Heart left ventricle (tissue), 16 donors: ENCODE results near the gene ASXL2. TPM values are rescaled to one million over a fixed set of nuclear protein-coding genes. Genes with fewer than 3 reads are reported as not detected.

Experiments used
- ATAC-seq, 4 donors: fragments of 200-7000 bp; cut with Tn5 transposase; one replicate each; pipeline ENCODE4 v1.9.1; 2020 to 2022; ENCODE audit warnings: moderate library complexity in 4 of 4, mild to moderate bottlenecking in 3 of 4, moderate number of reproducible peaks in 1 of 4
- DNase-seq, 5 donors: peaks; one replicate each; pipeline ENCODE4 v3.0.0-alpha.2; 2020
- H3K27ac ChIP-seq, 12 donors: fragments of 200-600 bp; sonication (generic) in 4 of 12; one replicate each; pipeline versions ENCODE4 v1.5.0 to v1.8.0; 2016 to 2022; ENCODE audit warnings: mild to moderate bottlenecking in 2 of 12
- H3K27me3 ChIP-seq, 9 donors: fragments of 200-600 bp; sonication (generic) in 2 of 9; one replicate each; pipeline versions ENCODE4 v1.5.1 to v1.8.0; 2016 to 2022; ENCODE audit warnings: mild to moderate bottlenecking in 3 of 9
- H3K36me3 ChIP-seq, 9 donors: fragments of 200-600 bp; sonication (generic) in 2 of 9; one replicate each; pipeline versions ENCODE4 v1.5.0 to v1.8.0; 2018 to 2022; ENCODE audit warnings: mild to moderate bottlenecking in 2 of 9
- H3K4me1 ChIP-seq, 12 donors: fragments of 200-600 bp; sonication (generic) in 4 of 12; one replicate each; pipeline versions ENCODE4 v1.5.0 to v1.8.0; 2016 to 2022; ENCODE audit warnings: mild to moderate bottlenecking in 3 of 12
- H3K4me3 ChIP-seq, 12 donors: fragments of 200-600 bp; sonication (generic) in 4 of 12; one replicate each; pipeline versions ENCODE4 v1.5.0 to v1.8.0; 2017 to 2022; ENCODE audit warnings: mild to moderate bottlenecking in 9 of 12, moderate library complexity in 4 of 12
- H3K9me3 ChIP-seq, 12 donors: fragments of 200-600 bp; sonication (generic) in 4 of 12; one replicate each; pipeline versions ENCODE4 v1.5.0 to v1.8.0; 2016 to 2022; ENCODE audit warnings: mild to moderate bottlenecking in 1 of 12
- POLR2A ChIP-seq, 2 donors: fragments of 450-650 bp; IDR thresholded peaks; one replicate each; pipeline ENCODE4 v1.6.1; 2017; ENCODE audit warnings: antibody characterized with exemption in 2 of 2, mild to moderate bottlenecking in 2 of 2, moderate library complexity in 2 of 2
- WGBS, 4 donors: extraction: QIAGEN DNeasy Blood & Tissue Kit in 2 of 4; methylation state at CpG; one replicate each; pipeline versions ENCODE4 v1.1.5 to v1.1.7; 2013 to 2018; 5-methylcytosine and 5-hydroxymethylcytosine counted together
- intact Hi-C, 10 donors: fragments of 100-400 bp; cut with DNase I; formaldehyde crosslinking; loops; one replicate each; pipeline versions ENCODE4 v1.11.1 to v1.14.2; 2022
- polyA plus RNA-seq, 2 donors: library from polyadenylated mRNA; stranded (reverse); fragments of 200-250 nt; gene quantifications; one replicate each; pipeline ENCODE4 v1.2.3, GENCODE V29; 2013
- total RNA-seq, 9 donors: library from RNA; depleted of rRNA in 2 of 9; stranded (reverse); fragments of >200 nt in 2 of 9; fragmentation: NEBNext Ultra II Directional in 3 of 9; extraction: Animal tissue kit (Norgen Biotek cat#: 25700) in 3 of 9; gene quantifications; one replicate each; pipeline versions ENCODE4 v1.1.0 to v1.2.4, GENCODE V29; 2016 to 2023
- TF ChIP-seq, protein P1 (sequence below), 12 donors: fragments of 200-600 bp; sonication (generic) in 4 of 12; IDR thresholded peaks; one replicate each; pipeline versions ENCODE4 v1.5.0 to v1.8.0; 2018 to 2022; ENCODE audit warnings: antibody characterized with exemption in 12 of 12, mild to moderate bottlenecking in 5 of 12
- donor health status: ischemic (EF 13 %, LVEDD 7.1; RV severe dilation, severe dysfunction).
- donor health status: healthy with polysubstance abuse.
- donor health status: DM: no; HTN: yes; CAD: no.
- donor health status: DM: no; HTN: no; CAD: no.
- donor health status: ischemic (EF 25% LVEDD 6.9; RV normal size, moderate dysfunction).
- donor health status: ischemic (EF 25% LVEDD 5.7; RV mildly dilated, moderate dysfunction).
- donor health status: healthy.
- donor health status: DM: yes; HTN: yes; CAD: no.
- donor health status: ischemic (EF 35%, LVEDD 5.7; RV mildly dilated, moderate dysfunction).
- donor health status: nonischemic (EF 11% LVEDD 7.7; RV severe dilation, severe dysfunction).
- donor health status: DM: yes; HTN: yes; CAD: no.
- donor health status: PGD.
- donor health status: ischemic (EF 29% LVEDD 5.4; RV normal size, mild dysfunction).
- donor health status: nonischemic (EF 23%, LVEDD 6.1; RV moderate dilation, normal function).

Gene ASXL2
- total and polyA plus RNA-seq, 11 donors: 1.9 to 35.3 (median 23.0) TPM

DNA sequence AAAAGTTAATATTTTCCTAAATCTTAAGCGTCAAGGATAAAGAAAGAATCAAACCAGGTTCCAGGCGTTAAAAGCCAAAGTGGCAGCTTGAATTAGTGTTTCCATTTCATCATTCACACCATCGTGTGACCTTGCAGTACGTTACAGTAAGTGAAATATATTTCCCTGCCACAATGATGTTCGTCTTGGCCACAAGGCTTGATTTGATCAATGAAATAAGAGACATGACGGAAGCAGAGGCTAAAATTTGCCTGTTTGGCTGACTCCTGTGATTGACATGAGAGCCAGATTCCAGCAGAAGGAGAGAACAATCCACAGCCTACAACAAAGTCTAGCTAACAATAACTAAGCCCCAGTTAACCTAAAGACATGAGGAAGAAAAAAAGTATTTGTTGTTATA, 62.0 kb downstream of the ASXL2 start:
- H3K4me1 ChIP-seq: peaks cover 0 to 41% (median 5%) of the 10 kb centered on the region in 12 donors
- no peaks in the 10 kb centered on the region for H3K27me3 ChIP-seq
- 74 to 81% (median 76%) methylated on average over 6 of the region's 6 CpGs for WGBS, 4 donors
- TF ChIP-seq, protein P1, sequence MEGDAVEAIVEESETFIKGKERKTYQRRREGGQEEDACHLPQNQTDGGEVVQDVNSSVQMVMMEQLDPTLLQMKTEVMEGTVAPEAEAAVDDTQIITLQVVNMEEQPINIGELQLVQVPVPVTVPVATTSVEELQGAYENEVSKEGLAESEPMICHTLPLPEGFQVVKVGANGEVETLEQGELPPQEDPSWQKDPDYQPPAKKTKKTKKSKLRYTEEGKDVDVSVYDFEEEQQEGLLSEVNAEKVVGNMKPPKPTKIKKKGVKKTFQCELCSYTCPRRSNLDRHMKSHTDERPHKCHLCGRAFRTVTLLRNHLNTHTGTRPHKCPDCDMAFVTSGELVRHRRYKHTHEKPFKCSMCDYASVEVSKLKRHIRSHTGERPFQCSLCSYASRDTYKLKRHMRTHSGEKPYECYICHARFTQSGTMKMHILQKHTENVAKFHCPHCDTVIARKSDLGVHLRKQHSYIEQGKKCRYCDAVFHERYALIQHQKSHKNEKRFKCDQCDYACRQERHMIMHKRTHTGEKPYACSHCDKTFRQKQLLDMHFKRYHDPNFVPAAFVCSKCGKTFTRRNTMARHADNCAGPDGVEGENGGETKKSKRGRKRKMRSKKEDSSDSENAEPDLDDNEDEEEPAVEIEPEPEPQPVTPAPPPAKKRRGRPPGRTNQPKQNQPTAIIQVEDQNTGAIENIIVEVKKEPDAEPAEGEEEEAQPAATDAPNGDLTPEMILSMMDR (IDR thresholded peaks at IDR 0.05): no peak
- no peak for TF ChIP-seq POLR2A (IDR thresholded peaks at IDR 0.05)
- no peaks in the 10 kb centered on the region for H3K9me3 ChIP-seq
- intact Hi-C loops: no loop called here
- H3K36me3 ChIP-seq: no peaks in the 10 kb centered on the region
- DNase-seq: no peak
- no peak overlapping the region for H3K27ac ChIP-seq
- peak in 1 of 4 donors; percentile 34 for ATAC-seq
- no peak overlapping the region for H3K4me3 ChIP-seq

DNA sequence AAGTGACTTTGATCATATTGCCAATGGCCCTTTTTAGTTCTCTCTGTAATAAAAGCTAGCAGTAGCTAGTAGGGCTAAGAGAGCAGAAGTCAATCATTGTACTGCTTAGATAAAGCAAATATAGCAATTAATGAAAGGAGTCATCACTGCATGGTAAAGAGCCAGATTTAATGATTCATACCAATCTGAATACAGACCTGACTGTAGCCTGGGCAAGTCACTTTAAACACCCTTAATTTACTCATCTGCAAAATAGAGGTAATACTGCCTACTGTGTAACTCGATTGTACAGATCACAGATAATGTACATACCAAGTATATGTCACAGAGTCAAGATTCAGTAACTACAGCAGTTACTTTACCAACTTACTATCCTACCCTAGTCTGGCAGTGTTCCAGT, 63.6 kb downstream of the ASXL2 start:
- H3K4me3 ChIP-seq: no peak overlapping the region
- ATAC-seq (no peak), DNase-seq (no peak)
- H3K36me3 ChIP-seq: peaks cover 0 to 10% (median 0%) of the 10 kb centered on the region in 9 donors
- H3K4me1 ChIP-seq: peaks cover 0 to 37% (median 5%) of the 10 kb centered on the region in 12 donors
- H3K27me3 ChIP-seq: no peaks in the 10 kb centered on the region
- H3K27ac ChIP-seq: no peak overlapping the region
- no peaks in the 10 kb centered on the region for H3K9me3 ChIP-seq
- 77 to 90% (median 80%) methylated on average over 1 of the region's 1 CpG for WGBS, 4 donors
- intact Hi-C loops: no loop called here
- TF ChIP-seq POLR2A (IDR thresholded peaks at IDR 0.05): no peak
- TF ChIP-seq, protein P1 (IDR thresholded peaks at IDR 0.05): no peak

DNA sequence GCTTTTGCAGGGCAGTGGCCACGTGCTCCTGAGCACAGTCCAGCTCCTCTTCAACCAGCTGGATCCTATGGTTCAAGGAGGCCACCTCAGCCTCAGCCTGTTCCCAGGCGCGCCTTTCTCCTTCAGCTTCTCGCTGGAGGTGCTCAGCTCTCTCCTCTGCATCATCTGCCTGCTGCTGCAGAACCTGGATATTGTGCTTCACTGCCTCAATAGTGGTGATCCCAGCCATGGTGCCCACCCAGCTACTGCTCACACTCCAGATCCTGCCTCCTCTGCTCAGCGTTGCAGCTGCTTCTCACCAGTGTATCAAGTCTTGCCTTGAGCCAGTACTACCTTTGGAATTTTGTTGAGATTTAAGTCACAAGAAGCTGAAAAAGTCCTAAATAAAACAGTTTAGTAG, 67.9 kb downstream of the ASXL2 start:
- H3K4me1 ChIP-seq: peaks cover 0 to 23% (median 4%) of the 10 kb centered on the region in 12 donors
- no peak overlapping the region for H3K4me3 ChIP-seq
- H3K27ac ChIP-seq: no peak overlapping the region
- 93 to 99% (median 97%) methylated on average over 5 of the region's 5 CpGs for WGBS, 4 donors
- H3K9me3 ChIP-seq: no peaks in the 10 kb centered on the region
- H3K27me3 ChIP-seq: no peaks in the 10 kb centered on the region
- H3K36me3 ChIP-seq: peaks cover 0 to 18% (median 8%) of the 10 kb centered on the region in 9 donors
- TF ChIP-seq, protein P1 (IDR thresholded peaks at IDR 0.05): no peak
- no peak for TF ChIP-seq POLR2A (IDR thresholded peaks at IDR 0.05)
- intact Hi-C loops: no loop called here
- DNase-seq: no peak
- ATAC-seq: no peak

DNA sequence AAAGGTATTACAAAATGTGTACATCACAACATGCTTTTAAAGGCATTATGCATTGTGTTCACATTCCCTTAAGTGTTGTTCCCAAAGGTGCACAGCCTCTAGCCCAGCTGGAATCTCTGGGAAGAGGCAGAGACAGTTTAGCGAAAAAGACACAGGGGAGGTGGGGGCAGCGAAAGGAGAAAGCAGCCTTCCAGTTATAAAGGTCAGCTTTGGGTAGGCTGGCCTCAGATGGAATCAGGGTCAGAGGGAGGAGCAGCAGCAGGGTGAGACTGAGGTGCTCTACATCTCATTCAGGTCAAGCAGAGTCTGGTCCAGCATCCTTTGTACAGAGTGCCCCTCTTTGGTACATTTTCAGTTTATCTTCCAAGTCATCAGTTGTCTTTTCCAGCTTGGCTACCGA, 68.6 kb downstream of the ASXL2 start:
- DNase-seq (no peak), ATAC-seq (no peak)
- H3K36me3 ChIP-seq: peaks cover 0 to 26% (median 16%) of the 10 kb centered on the region in 9 donors
- H3K27ac ChIP-seq: no peak overlapping the region
- H3K4me3 ChIP-seq: no peak overlapping the region
- WGBS, 4 donors: 95 to 98% (median 95%) methylated on average over 3 of the region's 3 CpGs
- H3K9me3 ChIP-seq: no peaks in the 10 kb centered on the region
- no peaks in the 10 kb centered on the region for H3K27me3 ChIP-seq
- intact Hi-C loops: no loop called here
- TF ChIP-seq, protein P1 (IDR thresholded peaks at IDR 0.05): no peak
- TF ChIP-seq POLR2A (IDR thresholded peaks at IDR 0.05): no peak
- H3K4me1 ChIP-seq: peaks cover 0 to 19% (median 1%) of the 10 kb centered on the region in 12 donors
